ENCODE data around the gene PLD6. TPM values are rescaled to one million over a fixed set of nuclear protein-coding genes. Genes with fewer than 3 reads are reported as not detected.

PLD6 gene
- total and polyA plus RNA-seq, 12 donors, result 1.9 to 14.2 (median 3.3) TPM

DNA sequence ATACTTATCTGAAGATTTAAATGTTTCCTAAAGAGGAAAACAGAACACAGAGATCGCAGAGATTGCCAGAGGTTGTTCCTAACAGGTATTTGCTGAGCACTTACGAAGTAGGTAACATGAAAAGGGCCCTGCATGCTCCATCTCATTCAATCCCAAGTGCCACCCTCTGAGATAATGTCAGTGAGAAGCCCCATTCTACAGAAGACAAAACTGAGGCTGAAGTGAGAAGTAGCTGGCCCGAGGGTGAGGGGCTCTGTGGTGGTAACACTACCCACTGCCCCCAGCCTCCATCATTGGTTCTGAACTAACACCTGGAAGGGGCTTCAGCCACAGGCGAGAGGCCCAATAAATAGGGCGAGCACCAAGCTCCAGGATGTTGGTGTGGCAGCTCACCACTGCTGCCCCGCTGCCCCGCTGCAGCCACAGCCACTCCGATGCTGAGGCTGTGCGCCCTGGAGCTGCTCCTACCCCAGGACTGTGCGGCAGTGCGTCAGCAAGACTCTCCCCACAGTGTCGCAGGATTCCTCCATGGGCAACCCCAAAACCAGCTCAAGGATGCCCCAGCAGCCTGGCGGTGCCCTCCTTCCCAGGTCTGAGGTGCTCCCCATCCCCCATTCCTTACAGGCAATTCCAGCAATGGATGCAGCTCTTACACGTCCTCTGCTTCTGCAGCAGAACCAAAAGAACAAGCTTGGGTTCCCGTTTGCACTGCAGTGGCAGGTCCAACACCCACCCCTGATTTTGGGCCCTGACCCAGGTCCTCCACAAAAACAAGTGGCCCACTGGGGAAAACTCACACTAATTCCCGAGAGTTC is 20.5 kb upstream of the PLD6 start:
- WGBS, 4 donors, result 93 to 97% (median 95%) methylated on average over 12 to 16 of the region's 16 CpGs
- no peak overlapping the region for H3K4me3 ChIP-seq
- intact Hi-C loops (cut with DNase I), result no loop called here
- H3K9me3 ChIP-seq (replicated peaks in 1 of 3), result no peaks in the 10 kb centered on the region
- no peaks in the 10 kb centered on the region for H3K4me1 ChIP-seq (replicated peaks in 1 of 2)
- no peaks in the 10 kb centered on the region for H3K27me3 ChIP-seq
- H3K27ac ChIP-seq, result no peak overlapping the region
- H3K36me3 ChIP-seq (replicated peaks in 1 of 2), result peaks cover 0 to 97% of the 10 kb centered on the region in 2 donors
- DNase-seq, result no peak
- TF ChIP-seq, protein P1, sequence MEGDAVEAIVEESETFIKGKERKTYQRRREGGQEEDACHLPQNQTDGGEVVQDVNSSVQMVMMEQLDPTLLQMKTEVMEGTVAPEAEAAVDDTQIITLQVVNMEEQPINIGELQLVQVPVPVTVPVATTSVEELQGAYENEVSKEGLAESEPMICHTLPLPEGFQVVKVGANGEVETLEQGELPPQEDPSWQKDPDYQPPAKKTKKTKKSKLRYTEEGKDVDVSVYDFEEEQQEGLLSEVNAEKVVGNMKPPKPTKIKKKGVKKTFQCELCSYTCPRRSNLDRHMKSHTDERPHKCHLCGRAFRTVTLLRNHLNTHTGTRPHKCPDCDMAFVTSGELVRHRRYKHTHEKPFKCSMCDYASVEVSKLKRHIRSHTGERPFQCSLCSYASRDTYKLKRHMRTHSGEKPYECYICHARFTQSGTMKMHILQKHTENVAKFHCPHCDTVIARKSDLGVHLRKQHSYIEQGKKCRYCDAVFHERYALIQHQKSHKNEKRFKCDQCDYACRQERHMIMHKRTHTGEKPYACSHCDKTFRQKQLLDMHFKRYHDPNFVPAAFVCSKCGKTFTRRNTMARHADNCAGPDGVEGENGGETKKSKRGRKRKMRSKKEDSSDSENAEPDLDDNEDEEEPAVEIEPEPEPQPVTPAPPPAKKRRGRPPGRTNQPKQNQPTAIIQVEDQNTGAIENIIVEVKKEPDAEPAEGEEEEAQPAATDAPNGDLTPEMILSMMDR (IDR thresholded peaks at IDR 0.05), result no peak
- TF ChIP-seq POLR2A (IDR thresholded peaks at IDR 0.05), result no peak

DNA sequence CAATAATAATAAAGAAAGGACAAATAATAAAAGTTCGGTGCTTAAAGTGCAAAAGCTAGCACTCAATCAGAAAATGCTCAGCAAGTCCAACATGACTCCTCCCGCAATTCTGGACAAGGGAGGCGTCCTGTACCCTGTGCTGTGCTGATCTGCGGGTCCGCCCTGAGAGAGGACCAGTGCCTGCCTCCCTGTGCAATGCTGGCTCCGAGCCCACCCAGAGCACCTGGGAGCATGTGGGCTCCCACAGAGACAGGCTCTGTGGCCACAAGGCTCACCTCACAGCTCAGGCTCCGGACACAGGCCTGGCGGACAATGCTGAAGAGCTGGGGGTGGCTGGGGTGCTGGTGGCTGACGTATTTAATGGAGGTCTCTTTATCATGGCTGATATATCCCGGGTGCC is 19.8 kb upstream of the PLD6 start:
- no peak for DNase-seq
- H3K9me3 ChIP-seq (replicated peaks in 1 of 3), result no peaks in the 10 kb centered on the region
- H3K4me3 ChIP-seq, result no peak overlapping the region
- no peaks in the 10 kb centered on the region for H3K4me1 ChIP-seq (replicated peaks in 1 of 2)
- no peaks in the 10 kb centered on the region for H3K27me3 ChIP-seq
- 84 to 93% (median 92%) methylated on average over 7 to 10 of the region's 10 CpGs for WGBS, 4 donors
- no peak overlapping the region for H3K27ac ChIP-seq
- peaks cover 0 to 97% of the 10 kb centered on the region in 2 donors for H3K36me3 ChIP-seq (replicated peaks in 1 of 2)
- intact Hi-C loops (cut with DNase I), result no loop called here
- TF ChIP-seq, protein P1 (IDR thresholded peaks at IDR 0.05), result no peak
- TF ChIP-seq POLR2A (IDR thresholded peaks at IDR 0.05), result no peak

DNA sequence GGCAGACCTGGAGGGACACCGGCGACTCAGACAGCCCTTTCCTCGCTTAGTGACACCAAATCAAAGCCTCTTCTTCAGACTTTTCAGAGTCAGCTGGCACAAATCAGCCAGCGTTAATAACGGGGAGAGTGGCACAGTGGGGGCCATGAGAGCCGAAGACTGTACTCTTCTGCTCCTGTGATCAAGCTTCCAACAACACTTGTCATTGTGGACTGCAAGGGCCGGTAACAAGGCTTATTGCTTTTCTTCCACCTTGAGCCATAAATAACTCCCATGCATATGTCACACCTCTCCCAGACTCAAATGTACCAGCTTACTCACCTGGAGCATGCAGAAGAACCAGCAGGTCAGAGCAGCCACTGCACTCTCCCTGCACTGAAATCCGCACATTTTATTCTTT is 18.0 kb upstream of the PLD6 start:
- DNase-seq, result no peak
- Histone ChIP-seq H3K4me1 (replicated peaks in 1 of 2) (no peaks in the 10 kb centered on the region), H3K27me3 (no peaks in the 10 kb centered on the region), H3K36me3 (replicated peaks in 1 of 2) (peaks cover 0 to 99% of the 10 kb centered on the region in 2 donors), H3K27ac (no peak overlapping the region), H3K4me3 (no peak overlapping the region), H3K9me3 (replicated peaks in 1 of 3) (no peaks in the 10 kb centered on the region)
- 85 to 91% (median 89%) methylated on average over 8 of the region's 8 CpGs for WGBS, 4 donors
- TF ChIP-seq, protein P1 (IDR thresholded peaks at IDR 0.05), result no peak
- TF ChIP-seq POLR2A (IDR thresholded peaks at IDR 0.05), result no peak
- intact Hi-C loops (cut with DNase I), result no loop called here

DNA sequence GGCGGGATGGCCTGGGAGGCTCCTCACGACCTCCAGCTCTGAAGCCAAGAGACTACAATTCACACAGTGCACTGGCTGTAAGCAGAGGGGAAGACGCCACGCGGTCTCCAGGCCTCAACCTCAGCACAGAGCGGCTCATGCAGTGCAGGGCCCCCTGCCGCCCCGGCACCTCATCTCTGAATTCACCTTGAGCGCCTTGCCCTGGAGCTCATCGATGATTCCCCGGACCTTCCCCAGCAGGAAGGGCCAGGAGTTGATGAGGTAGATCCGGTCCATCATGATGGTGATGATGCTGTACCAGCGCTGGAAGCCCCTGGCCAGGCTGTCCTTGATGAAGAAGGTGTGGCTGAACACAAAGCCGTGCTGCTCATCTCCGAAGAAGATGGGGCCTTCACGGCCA is 17.6 kb upstream of the PLD6 start:
- 90 to 94% (median 94%) methylated on average over 9 to 16 of the region's 16 CpGs for WGBS, 4 donors
- H3K9me3 ChIP-seq (replicated peaks in 1 of 3), result no peaks in the 10 kb centered on the region
- no peaks in the 10 kb centered on the region for H3K4me1 ChIP-seq (replicated peaks in 1 of 2)
- intact Hi-C loops (cut with DNase I), result no loop called here
- no peak overlapping the region for H3K27ac ChIP-seq
- no peaks in the 10 kb centered on the region for H3K27me3 ChIP-seq
- peaks cover 0 to 99% of the 10 kb centered on the region in 2 donors for H3K36me3 ChIP-seq (replicated peaks in 1 of 2)
- DNase-seq, result no peak
- TF ChIP-seq, protein P1 (IDR thresholded peaks at IDR 0.05), result no peak
- H3K4me3 ChIP-seq, result no peak overlapping the region
